Stimulated activated CD4-positive, alpha-beta T cell treated with anti-CD3 and anti-CD28 coated beads, Interleukin-15, amount 100 ng/mL, for 1 hour (primary cell): ENCODE results near the gene FAM25C.
"Not testable (repeated sequence)": the region's sequence is repeated elsewhere in the genome, so short reads cannot be mapped to it uniquely, and the experiment has no call there.

Experiments used
- DNase-seq, 2 donors: peaks; one replicate each; pipeline ENCODE4 v3.0.0-alpha.2; 2020; ENCODE audit warnings: low read depth in 1 of 2, low spot score in 1 of 2

The FAM25C gene

GRCh38 chr10:47959677-47960076, 39.9 kb downstream of the FAM25C start:
- DNase-seq: not testable (repeated sequence)

GRCh38 chr10:47957158-47957557, 42.4 kb downstream of the FAM25C start:
- not testable (repeated sequence) for DNase-seq

- not testable (repeated sequence) for DNase-seq
Measured at GRCh38 chr10:47947424-47947823, 52.2 kb downstream of the FAM25C start.
